B cell (primary cell): Measurements from ENCODE around the gene RASD1. TPM values are rescaled to one million over a fixed set of nuclear protein-coding genes. Genes with fewer than 3 reads are reported as not detected.

Source experiments
- ATAC-seq: fragments of 200-7000 bp; cut with Tn5 transposase; one replicate; pipeline ENCODE4 v1.10.0; 2021; ENCODE audit warnings: low read depth, mild to moderate bottlenecking, moderate number of reproducible peaks, moderate library complexity
- CTCF ChIA-PET: fragments of 350-600 bp; sonication (Branson Sonifier 250); formaldehyde crosslinking; loops from one replicate; lab custom pipeline; 2021; ENCODE audit warnings: antibody characterized with exemption, inconsistent platforms; lab: Charles Lee
- POLR2A ChIA-PET: fragments of 350-600 bp; sonication (Branson Sonifier 250); formaldehyde crosslinking; loops from one replicate; lab custom pipeline; 2021; ENCODE audit warnings: antibody characterized with exemption; lab: Charles Lee
- DNase-seq: peaks from one replicate; pipeline ENCODE4 v3.0.0; 2013
- H2AFZ ChIP-seq: 2 replicates; pipeline ENCODE4 v1.6.1; 2012; ENCODE audit warnings: mild to moderate bottlenecking, low read depth, low read length; ENCODE audit not compliant: insufficient read depth, poor library complexity, severe bottlenecking
- H3K27ac ChIP-seq, 2 donors: 1 replicate in 1 of 2; 2 replicates in 1 of 2; pipeline ENCODE4 v1.5.1; 2012 to 2013; ENCODE audit warnings: low read length in 2 of 2, mild to moderate bottlenecking in 2 of 2, moderate library complexity in 1 of 2
- H3K27me3 ChIP-seq, 4 experiments: fragments of 200-600 bp in 1 of 4; sonication (generic) in 1 of 4; replicated peaks in 1 of 4; 1 replicate in 2 of 4; 2 replicates in 2 of 4; pipeline versions ENCODE4 v1.6.1 to v1.7.0; 2013 to 2016; ENCODE audit warnings: low read length in 3 of 4, mild to moderate bottlenecking in 2 of 4, mixed read lengths in 1 of 4, moderate library complexity in 1 of 4; ENCODE audit not compliant: insufficient read depth in 4 of 4, control insufficient read depth in 3 of 4; ENCODE audit errors: control extremely low read depth in 1 of 4
- H3K36me3 ChIP-seq, 2 experiments: replicated peaks in 1 of 2; 1 replicate in 1 of 2; 2 replicates in 1 of 2; pipeline versions ENCODE4 v1.6.1 to v1.7.1; 2013; ENCODE audit warnings: low read length in 1 of 2; ENCODE audit not compliant: insufficient read depth in 2 of 2, control insufficient read depth in 1 of 2; ENCODE audit errors: control extremely low read depth in 1 of 2, extremely low read depth in 1 of 2
- H3K4me1 ChIP-seq, 2 donors: fragments of 200-600 bp in 1 of 2; sonication (generic) in 1 of 2; 1 replicate in 1 of 2; 2 replicates in 1 of 2; pipeline versions ENCODE4 v1.5.1 to v1.6.1; 2013 to 2017; ENCODE audit warnings: low read length in 2 of 2; ENCODE audit not compliant: control insufficient read depth in 2 of 2, insufficient read depth in 2 of 2
- H3K4me2 ChIP-seq: replicated peaks from 2 replicates; pipeline ENCODE3; 2012; ENCODE audit warnings: mild to moderate bottlenecking, low read depth, low read length; ENCODE audit not compliant: poor library complexity, severe bottlenecking
- H3K4me3 ChIP-seq, 5 experiments: fragments of 200-600 bp in 1 of 5; sonication (generic) in 1 of 5; 1 replicate in 3 of 5; 2 replicates in 2 of 5; pipeline versions ENCODE4 v1.5.1 to v1.7.0; 2011 to 2016; ENCODE audit warnings: low read length in 4 of 5, mild to moderate bottlenecking in 4 of 5, low read depth in 2 of 5, control low read depth in 1 of 5, moderate library complexity in 1 of 5; ENCODE audit not compliant: insufficient read depth in 1 of 5; ENCODE audit errors: control extremely low read depth in 1 of 5, extremely low read depth in 1 of 5
- H3K79me2 ChIP-seq: fragments of 200-600 bp; sonication (generic); one replicate; pipeline ENCODE4 v1.6.0; 2016; ENCODE audit warnings: low read length; ENCODE audit not compliant: control insufficient read depth, insufficient read depth
- H3K9ac ChIP-seq: fragments of 200-600 bp; sonication (generic); 2 replicates; pipeline ENCODE4 v1.6.1; 2017; ENCODE audit warnings: mild to moderate bottlenecking, low read length, moderate library complexity
- H3K9me3 ChIP-seq, 3 donors: one replicate each; pipeline versions ENCODE4 v1.6.1 to v1.7.1; 2013; ENCODE audit warnings: low read length in 2 of 3; ENCODE audit not compliant: control insufficient read depth in 2 of 3, insufficient read depth in 1 of 3; ENCODE audit errors: control extremely low read depth in 1 of 3
- H4K20me1 ChIP-seq: 2 replicates; pipeline ENCODE4 v1.6.0; 2012; ENCODE audit warnings: mild to moderate bottlenecking, low read length; ENCODE audit not compliant: insufficient read depth, control insufficient read depth, poor library complexity, severe bottlenecking
- H3K27ac Mint-ChIP-seq: one replicate; pipeline ENCODE4 v1.8.0; 2021; ENCODE audit warnings: mixed read lengths
- H3K27me3 Mint-ChIP-seq: one replicate; pipeline ENCODE4 v1.8.0; 2021; ENCODE audit warnings: mixed read lengths
- H3K4me1 Mint-ChIP-seq: one replicate; pipeline ENCODE4 v1.8.0; 2021; ENCODE audit warnings: mixed read lengths
- H3K4me3 Mint-ChIP-seq: one replicate; pipeline ENCODE4 v1.8.0; 2021; ENCODE audit warnings: mixed read lengths
- H3K9me3 Mint-ChIP-seq: one replicate; pipeline ENCODE4 v1.8.0; 2022; ENCODE audit warnings: mixed read lengths; ENCODE audit not compliant: insufficient read depth
- CTCF ChIP-seq: fragments of 200-600 bp; IDR thresholded peaks from one replicate; pipeline ENCODE4 v1.8.0; 2022; ENCODE audit warnings: antibody characterized with exemption, mild to moderate bottlenecking
- EZH2 ChIP-seq: IDR thresholded peaks from 2 replicates; pipeline ENCODE4 v1.6.1; 2012; ENCODE audit warnings: borderline replicate concordance, low read depth, mild to moderate bottlenecking, moderate library complexity, low read length; ENCODE audit not compliant: insufficient read depth, poor library complexity, severe bottlenecking
- WGBS: methylation state at CpG from one replicate; pipeline ENCODE4 v1.1.5; 2013; ENCODE audit warnings: missing lambda C conversion rate; ENCODE audit not compliant: insufficient coverage; 5-methylcytosine and 5-hydroxymethylcytosine counted together
- intact Hi-C: fragments of 100-400 bp; cut with micrococcal nuclease; formaldehyde crosslinking; loops from one replicate; pipeline ENCODE4 v1.10.0; 2022
- polyA plus RNA-seq: library from polyadenylated mRNA; depleted of rRNA; stranded (reverse); fragments of >200 nt; gene quantifications from 2 replicates; pipeline ENCODE4 v1.2.3, GENCODE V29; 2012
- total RNA-seq, 2 donors: library from RNA; stranded (reverse); fragments of 120-200 nt in 1 of 2; gene quantifications; 1 replicate in 1 of 2; 2 replicates in 1 of 2; pipeline versions ENCODE4 v1.2.3 to v1.2.4, GENCODE V29; 2013 to 2022

Gene RASD1
- total and polyA plus RNA-seq, 2 donors (not counting 1 experiment from before 2014, with no cell fraction given): 0.95 to 3.2 TPM

GRCh38 chr17:17485420-17485819, 10.8 kb downstream of the RASD1 start:
- DNase-seq: no peak
- Histone ChIP-seq H3K27ac (no peak overlapping the region), H3K4me1 (no peaks in the 10 kb centered on the region), H3K27me3 (no peaks in the 10 kb centered on the region), H3K4me2 (no peak overlapping the region), H3K9ac (no peak overlapping the region), H4K20me1 (peaks cover 45% of the 10 kb centered on the region), H2AFZ (no peak overlapping the region), H3K4me3 (no peak overlapping the region), H3K79me2 (peaks cover 36% of the 10 kb centered on the region), H3K9me3 (no peaks in the 10 kb centered on the region), H3K36me3 (peaks cover 2 to 19% of the 10 kb centered on the region in 2 experiments)
- Mint-ChIP-seq H3K4me3 (no peak overlapping the region), H3K27me3 (no peaks in the 10 kb centered on the region), H3K27ac (no peak overlapping the region), H3K9me3 (no peaks in the 10 kb centered on the region), H3K4me1 (peaks cover 25% of the 10 kb centered on the region)
- intact Hi-C loops: no loop called here
- POLR2A ChIA-PET: no interaction called here
- TF ChIP-seq EZH2 (no peak), CTCF (no peak)
- no peak for ATAC-seq
- WGBS: 91% methylated on average over 3 of the region's 6 CpGs
- CTCF ChIA-PET: no interaction called here

DNA sequence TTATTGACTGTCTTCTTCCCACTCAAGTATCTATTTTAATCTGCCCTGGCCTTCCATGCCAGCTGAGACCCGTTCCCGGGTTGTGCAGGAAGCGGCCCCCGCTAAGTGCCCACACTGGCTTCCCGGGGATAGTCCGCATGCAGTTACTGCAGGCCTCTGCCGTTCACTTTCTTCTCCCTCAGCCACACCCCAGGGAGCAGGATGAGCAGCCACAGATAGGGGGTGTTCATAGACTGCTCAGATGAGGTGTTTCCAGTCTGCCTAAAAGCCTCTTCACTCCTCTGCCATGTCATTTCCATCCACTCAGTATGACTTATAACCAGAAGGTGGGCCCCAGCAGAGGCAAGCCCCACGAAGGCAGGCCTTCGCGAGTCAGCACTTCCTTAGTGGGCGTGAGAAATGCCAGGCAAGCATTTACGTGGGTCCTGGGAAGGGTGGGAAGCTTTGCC, 11.7 kb downstream of the RASD1 start:
- WGBS: 34% methylated on average over 9 of the region's 12 CpGs
- POLR2A ChIA-PET: no interaction called here

More for the DNA sequence above, 11.7 kb downstream of the RASD1 start:
- ATAC-seq (no peak), DNase-seq (no peak)
- no peaks in the 10 kb centered on the region for H3K4me1 ChIP-seq
- no peak overlapping the region for H3K4me2 ChIP-seq
- peaks cover 51% of the 10 kb centered on the region for H4K20me1 ChIP-seq
- Mint-ChIP-seq H3K27ac (no peak overlapping the region), H3K9me3 (no peaks in the 10 kb centered on the region), H3K4me3 (no peak overlapping the region), H3K4me1 (peaks cover 27% of the 10 kb centered on the region), H3K27me3 (no peaks in the 10 kb centered on the region)
- H3K4me3 ChIP-seq: no peak overlapping the region
- H3K79me2 ChIP-seq: peaks cover 45% of the 10 kb centered on the region
- TF ChIP-seq EZH2 (no peak), CTCF (no peak)
- peaks cover 2 to 16% of the 10 kb centered on the region in 2 experiments for H3K36me3 ChIP-seq
- no peak overlapping the region for H3K27ac ChIP-seq
- CTCF ChIA-PET: interaction anchor here (0.6 to 1.3 kb wide), 2 partner anchors 12 to 167 kb away, joined by 3 to 4 read pairs; partner anchors contain the start of gene RASD1
- no peaks in the 10 kb centered on the region for H3K9me3 ChIP-seq
- no peak overlapping the region for H3K9ac ChIP-seq
- no peak overlapping the region for H2AFZ ChIP-seq
- H3K27me3 ChIP-seq: no peaks in the 10 kb centered on the region
- intact Hi-C loops: no loop called here
